Hepatocyte (in vitro differentiated cells): ENCODE results near the gene HNF4A. TPM values are rescaled to one million over a fixed set of nuclear protein-coding genes. Genes with fewer than 3 reads are reported as not detected.

ENCODE experiments used
- DNase-seq: peaks from one replicate; pipeline ENCODE4 v3.0.0-alpha.2; 2016; ENCODE audit warnings: low spot score
- H2AFZ ChIP-seq: fragments of 200-600 bp; sonication (generic); 2 replicates; pipeline ENCODE4 v1.6.0; 2016; ENCODE audit warnings: antibody characterized with exemption, mild to moderate bottlenecking
- H3K27ac ChIP-seq: fragments of 200-600 bp; sonication (generic); 2 replicates; pipeline ENCODE4 v1.5.1; 2016; ENCODE audit warnings: mild to moderate bottlenecking
- H3K27me3 ChIP-seq: fragments of 200-600 bp; sonication (generic); 2 replicates; pipeline ENCODE4 v1.6.1; 2016
- H3K36me3 ChIP-seq: fragments of 200-600 bp; sonication (generic); replicated peaks from 2 replicates; pipeline ENCODE4 v1.5.1; 2016; ENCODE audit warnings: low read depth; ENCODE audit not compliant: insufficient read depth
- H3K4me1 ChIP-seq: fragments of 200-600 bp; sonication (generic); 2 replicates; pipeline ENCODE4 v1.5.1; 2016; ENCODE audit warnings: mild to moderate bottlenecking, moderate library complexity; ENCODE audit not compliant: insufficient read depth
- H3K4me2 ChIP-seq: fragments of 200-600 bp; sonication (generic); 2 replicates; pipeline ENCODE4 v1.6.0; 2016
- H3K4me3 ChIP-seq: fragments of 200-600 bp; sonication (generic); 2 replicates; pipeline ENCODE4 v1.5.1; 2016; ENCODE audit warnings: mild to moderate bottlenecking
- H3K79me2 ChIP-seq: fragments of 200-600 bp; sonication (generic); 2 replicates; pipeline ENCODE4 v1.6.0; 2017; ENCODE audit warnings: mild to moderate bottlenecking
- H3K9me2 ChIP-seq: fragments of 200-600 bp; sonication (generic); replicated peaks from 2 replicates; pipeline ENCODE4 v1.6.0; 2017; ENCODE audit warnings: mild to moderate bottlenecking; ENCODE audit not compliant: insufficient read depth
- H3K9me3 ChIP-seq: fragments of 200-600 bp; sonication (generic); 2 replicates; pipeline ENCODE4 v1.5.1; 2016; ENCODE audit warnings: low read depth, mild to moderate bottlenecking
- H4K20me1 ChIP-seq: fragments of 200-600 bp; sonication (generic); 2 replicates; pipeline ENCODE4 v1.6.0; 2016; ENCODE audit warnings: mild to moderate bottlenecking; ENCODE audit not compliant: insufficient read depth, poor library complexity, severe bottlenecking
- CTCF ChIP-seq: fragments of 200-600 bp; sonication (generic); IDR thresholded peaks from 2 replicates; pipeline ENCODE4 v1.5.1; 2016; ENCODE audit warnings: antibody characterized with exemption, mild to moderate bottlenecking; ENCODE audit not compliant: poor library complexity
- EZH2 ChIP-seq: fragments of 200-600 bp; sonication (generic); IDR thresholded peaks from 2 replicates; pipeline ENCODE4 v1.6.1; 2016; ENCODE audit warnings: antibody characterized with exemption, mild to moderate bottlenecking, borderline replicate concordance
- EZH2phosphoT487 ChIP-seq: fragments of 200-600 bp; sonication (generic); IDR thresholded peaks from one replicate; pipeline ENCODE4 v1.6.1; 2018; ENCODE audit warnings: antibody characterized with exemption, mild to moderate bottlenecking, low read depth, moderate library complexity; ENCODE audit not compliant: unreplicated experiment, severe bottlenecking
- WGBS: methylation state at CpG from one replicate; pipeline ENCODE4 v1.1.6; 2016; ENCODE audit warnings: low lambda C conversion rate; ENCODE audit errors: missing lambda C conversion rate; 5-methylcytosine and 5-hydroxymethylcytosine counted together
- polyA plus RNA-seq: library from polyadenylated mRNA; unstranded; fragments of >200 nt; fragmentation: Nextera tagmentation; extraction: Ambion mirVana; gene quantifications from 2 replicates; pipeline ENCODE4 v1.2.1, GENCODE V29; 2016
- total RNA-seq: library from RNA; depleted of rRNA; stranded (reverse); fragments of >200 nt; gene quantifications from 2 replicates; pipeline ENCODE4 v1.2.3, GENCODE V29; 2014

The HNF4A gene
- total and polyA plus RNA-seq, 2 experiments from 2014 or later = 38.2 to 88.0 TPM

GRCh38 chr20:44400970-44401769, 45.7 kb downstream of the HNF4A start:
- Histone ChIP-seq H3K27ac (peak overlapping the region; percentile 97), H3K27me3 (no peaks in the 10 kb centered on the region), H4K20me1 (peaks cover 2% of the 10 kb centered on the region), H3K4me3 (peak overlapping the region; percentile 64), H3K9me2 (no peaks in the 10 kb centered on the region), H3K79me2 (peaks cover 64% of the 10 kb centered on the region), H3K36me3 (no peaks in the 10 kb centered on the region), H3K4me1 (peaks cover 5% of the 10 kb centered on the region), H3K9me3 (no peaks in the 10 kb centered on the region), H2AFZ (no peak overlapping the region), H3K4me2 (peak overlapping the region; percentile 78)
- DNase-seq = peak; percentile 70
- no peak for TF ChIP-seq CTCF
- TF ChIP-seq EZH2phosphoT487 = no peak
- TF ChIP-seq EZH2 = no peak
- 81% methylated on average over 17 of the region's 23 CpGs for WGBS

GRCh38 chr20:44401770-44402390, 46.4 kb downstream of the HNF4A start:
- Histone ChIP-seq H3K9me2 (no peaks in the 10 kb centered on the region), H2AFZ (no peak overlapping the region), H3K36me3 (no peaks in the 10 kb centered on the region), H3K27ac (peak overlapping the region; percentile 97), H3K4me2 (peak overlapping the region; percentile 78), H3K4me3 (peak overlapping the region; percentile 64), H4K20me1 (no peaks in the 10 kb centered on the region), H3K4me1 (peaks cover 8% of the 10 kb centered on the region), H3K79me2 (peaks cover 58% of the 10 kb centered on the region), H3K9me3 (no peaks in the 10 kb centered on the region), H3K27me3 (no peaks in the 10 kb centered on the region)
- no peak for DNase-seq
- WGBS = 74% methylated on average over 17 of the region's 17 CpGs
- TF ChIP-seq EZH2 = no peak
- TF ChIP-seq EZH2phosphoT487 = no peak
- TF ChIP-seq CTCF = no peak

- peaks cover 11% of the 10 kb centered on the region for H3K4me1 ChIP-seq
Observed at GRCh38 chr20:44402391-44403193, 47.1 kb downstream of the HNF4A start.

More at GRCh38 chr20:44402391-44403193, 47.1 kb downstream of the HNF4A start:
- Histone ChIP-seq H3K27me3 (no peaks in the 10 kb centered on the region), H2AFZ (no peak overlapping the region), H3K4me3 (peak overlapping the region; percentile 64), H3K9me2 (no peaks in the 10 kb centered on the region), H3K9me3 (no peaks in the 10 kb centered on the region), H3K27ac (peak overlapping the region; percentile 97), H3K4me2 (peak overlapping the region; percentile 78), H4K20me1 (no peaks in the 10 kb centered on the region), H3K79me2 (peaks cover 51% of the 10 kb centered on the region), H3K36me3 (no peaks in the 10 kb centered on the region)
- TF ChIP-seq EZH2 (no peak), EZH2phosphoT487 (no peak), CTCF (no peak)
- peak; percentile 43 for DNase-seq
- WGBS = 63% methylated on average over 18 of the region's 18 CpGs
